Activated T-helper 2 cell treated with anti-CD3 and anti-CD28 coated beads, Interferon-gamma antibody, Interleukin-2, Interleukin-4, amounts not matched to agents 10 μg/mL and 5 μg/mL and 100 μg/mL, durations not matched to agents 14 hours and 24 hours and 36 hours (primary cell): Measurements from ENCODE around the gene FAM98B. TPM values are rescaled to one million over a fixed set of nuclear protein-coding genes. Genes with fewer than 3 reads are reported as not detected.

Source experiments
- DNase-seq: peaks from one replicate; pipeline ENCODE4 v3.0.0; 2021; ENCODE audit warnings: low spot score
- H3K27ac Mint-ChIP-seq: one replicate; pipeline ENCODE4 v1.8.0; 2021; ENCODE audit warnings: mixed read lengths
- H3K27me3 Mint-ChIP-seq: one replicate; pipeline ENCODE4 v1.8.0; 2021; ENCODE audit warnings: low read depth, mixed read lengths
- H3K36me3 Mint-ChIP-seq: one replicate; pipeline ENCODE4 v1.8.0; 2021; ENCODE audit warnings: low read depth, mixed read lengths
- H3K4me1 Mint-ChIP-seq: one replicate; pipeline ENCODE4 v1.8.0; 2021; ENCODE audit warnings: low read depth, mixed read lengths
- H3K4me3 Mint-ChIP-seq: one replicate; pipeline ENCODE4 v1.8.0; 2021; ENCODE audit warnings: low read depth, mild to moderate bottlenecking, moderate library complexity, mixed read lengths
- H3K9me3 Mint-ChIP-seq: one replicate; pipeline ENCODE4 v1.8.0; 2021; ENCODE audit warnings: mixed read lengths
- intact Hi-C: fragments of 100-400 bp; cut with micrococcal nuclease; formaldehyde crosslinking; loops from one replicate; pipeline ENCODE4 v1.15.1; 2023
- total RNA-seq: library from RNA; stranded (reverse); gene quantifications from 2 replicates; pipeline ENCODE4 v1.2.3, GENCODE V29; 2022

FAM98B gene
- total RNA-seq, 1 donor from 2014 or later = 53.9 TPM

DNA sequence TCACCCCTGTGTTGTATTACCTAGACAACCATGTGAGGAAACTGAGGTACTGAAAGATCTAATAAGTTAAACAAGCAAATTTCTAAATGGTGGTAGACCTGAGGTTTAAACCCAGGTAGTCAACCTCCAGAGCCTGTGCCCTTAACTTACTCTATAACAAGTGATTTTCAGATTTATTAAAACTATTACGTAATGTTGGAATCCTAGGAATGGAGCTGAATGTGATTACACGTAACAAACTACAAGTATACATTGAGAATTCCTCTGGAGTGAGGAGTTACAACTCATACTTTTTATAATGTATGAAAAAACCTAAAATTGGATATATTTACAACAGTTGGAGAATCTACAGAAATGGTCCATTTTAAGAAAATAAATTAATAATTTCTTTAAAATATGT is 18.0 kb downstream of the FAM98B start:
- DNase-seq = no peak
- Mint-ChIP-seq H3K4me1 (peaks cover 4% of the 10 kb centered on the region), H3K36me3 (peaks cover 47% of the 10 kb centered on the region), H3K9me3 (no peaks in the 10 kb centered on the region), H3K4me3 (no peak overlapping the region), H3K27me3 (no peaks in the 10 kb centered on the region), H3K27ac (no peak overlapping the region)
- intact Hi-C loops = loop anchor here (5.0 kb wide), 1 partner anchor 90 kb away; the partner anchor contains the start of gene RASGRP1

DNA sequence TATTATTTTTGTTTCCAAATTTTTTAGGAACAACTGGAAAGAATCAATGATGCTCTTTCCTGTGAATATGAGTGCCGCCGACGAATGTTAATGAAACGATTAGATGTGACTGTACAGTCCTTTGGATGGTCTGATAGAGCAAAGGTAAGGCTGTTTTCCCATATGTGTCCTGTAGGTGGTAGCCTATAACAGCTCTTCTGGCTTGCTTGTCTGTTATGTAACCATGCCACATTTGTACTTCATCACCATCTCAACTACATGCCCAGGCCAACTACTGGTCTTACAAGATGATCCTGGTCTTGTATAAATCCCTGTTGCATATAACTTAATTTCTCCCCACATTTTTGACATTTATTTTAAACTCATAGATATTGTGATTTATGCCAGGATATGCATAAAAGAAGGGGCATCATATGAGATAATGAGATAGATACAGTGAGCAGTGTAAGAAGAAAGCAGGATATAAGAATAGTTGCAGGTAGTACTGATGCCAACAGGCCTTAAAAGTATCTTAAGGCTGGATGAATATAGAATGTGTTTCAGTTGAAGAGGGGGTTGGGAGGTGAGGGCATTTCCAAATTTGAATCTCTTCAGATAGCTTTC is 20.3 kb downstream of the FAM98B start:
- H3K9me3 Mint-ChIP-seq = no peaks in the 10 kb centered on the region
- H3K4me3 Mint-ChIP-seq = no peak overlapping the region
- peaks cover 52% of the 10 kb centered on the region for H3K36me3 Mint-ChIP-seq
- no peak overlapping the region for H3K27ac Mint-ChIP-seq
- no peaks in the 10 kb centered on the region for H3K27me3 Mint-ChIP-seq
- H3K4me1 Mint-ChIP-seq = peaks cover 4% of the 10 kb centered on the region
- no peak for DNase-seq
- intact Hi-C loops = loop anchor here (1.0 to 5.0 kb wide), 4 partner anchors 13 to 225 kb away; partner anchors contain the start of gene RASGRP1

DNA sequence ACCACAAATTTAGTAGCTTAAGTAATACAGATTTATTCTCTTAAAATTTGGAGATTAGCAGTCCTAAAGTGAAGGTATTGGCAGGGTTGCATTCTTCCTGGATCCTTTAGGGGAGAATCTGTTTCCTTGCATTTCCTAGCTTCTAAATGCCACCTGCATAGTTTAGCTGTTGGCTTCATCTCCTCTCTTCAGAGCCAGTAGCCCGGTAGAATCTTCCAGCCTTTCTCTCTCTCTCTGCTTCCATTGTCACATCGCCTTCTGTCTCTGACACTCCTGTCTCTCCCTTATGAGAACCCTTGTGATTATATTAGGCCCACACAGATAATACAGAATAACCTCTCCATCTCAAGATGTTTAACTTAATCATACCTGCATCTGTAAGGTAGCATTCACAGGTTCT is 21.4 kb downstream of the FAM98B start:
- Mint-ChIP-seq H3K36me3 (peaks cover 53% of the 10 kb centered on the region), H3K27ac (peak overlapping the region; percentile 1), H3K4me3 (no peak overlapping the region), H3K27me3 (no peaks in the 10 kb centered on the region), H3K9me3 (no peaks in the 10 kb centered on the region), H3K4me1 (peaks cover 6% of the 10 kb centered on the region)
- DNase-seq = no peak
- intact Hi-C loops = no loop called here

DNA sequence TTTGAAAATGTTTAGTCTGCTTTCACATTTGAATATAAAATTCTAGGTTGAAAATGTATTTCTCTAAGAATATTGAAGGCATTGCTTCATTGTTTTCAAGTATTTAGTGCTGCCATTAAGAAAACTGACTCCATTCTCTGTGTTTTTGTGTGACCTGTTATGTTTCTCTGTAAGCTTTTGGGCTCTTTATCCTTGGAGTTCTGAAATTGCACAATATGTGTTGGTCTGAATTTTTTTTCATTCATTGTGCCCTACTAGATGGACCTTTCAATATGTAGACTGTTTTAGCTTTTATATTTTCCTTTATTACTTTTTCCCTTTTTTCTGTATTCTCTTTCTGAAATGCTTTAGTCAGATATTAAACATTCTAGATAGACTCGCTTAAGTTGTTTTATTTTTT is 22.2 kb downstream of the FAM98B start:
- Mint-ChIP-seq H3K9me3 (no peaks in the 10 kb centered on the region), H3K27me3 (no peaks in the 10 kb centered on the region), H3K27ac (peak overlapping the region; percentile 18), H3K4me3 (no peak overlapping the region), H3K4me1 (peaks cover 6% of the 10 kb centered on the region), H3K36me3 (peaks cover 52% of the 10 kb centered on the region)
- DNase-seq = no peak
- intact Hi-C loops = no loop called here

DNA sequence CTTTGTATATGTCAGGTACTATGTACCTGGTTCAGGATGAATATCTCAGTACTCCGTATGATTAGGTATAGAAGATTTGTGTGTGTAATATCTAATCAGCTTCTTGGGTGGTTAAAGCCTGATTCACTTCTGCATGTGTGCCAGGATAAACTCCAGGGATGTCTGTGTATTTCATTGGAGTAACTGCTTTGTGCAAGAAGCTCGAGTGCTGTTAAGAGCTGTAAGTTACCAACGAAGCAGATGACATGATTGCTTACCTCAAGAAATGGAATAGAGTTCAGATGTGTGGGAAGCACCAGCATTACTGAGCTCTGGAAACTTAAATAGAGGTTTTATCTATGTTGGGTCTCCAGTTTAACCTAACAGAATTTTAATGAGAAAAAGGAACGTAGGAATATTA is 23.7 kb downstream of the FAM98B start:
- intact Hi-C loops = no loop called here
- DNase-seq = no peak
- peaks cover 63% of the 10 kb centered on the region for H3K36me3 Mint-ChIP-seq
- H3K27ac Mint-ChIP-seq = no peak overlapping the region
- H3K4me3 Mint-ChIP-seq = no peak overlapping the region
- H3K27me3 Mint-ChIP-seq = no peaks in the 10 kb centered on the region
- H3K9me3 Mint-ChIP-seq = no peaks in the 10 kb centered on the region
- peaks cover 11% of the 10 kb centered on the region for H3K4me1 Mint-ChIP-seq

DNA sequence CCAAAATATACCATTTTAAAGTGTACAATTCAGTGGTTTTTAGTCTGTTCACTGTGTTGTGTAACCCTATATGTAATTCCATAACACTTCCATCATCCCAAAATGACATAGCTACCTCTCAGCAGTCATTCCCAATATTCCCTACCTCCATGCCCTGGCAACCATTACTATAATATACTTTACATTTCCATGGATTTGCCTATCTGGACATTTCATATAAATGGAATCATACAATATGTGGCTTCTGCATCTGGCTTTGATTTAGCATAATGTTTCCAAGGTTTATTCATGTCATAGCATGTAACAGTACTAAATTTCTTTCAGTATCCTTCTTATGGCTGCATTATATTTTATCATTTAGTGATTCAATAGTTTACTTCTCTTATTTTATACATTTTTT is 25.3 kb downstream of the FAM98B start:
- peaks cover 10% of the 10 kb centered on the region for H3K4me1 Mint-ChIP-seq
- H3K27me3 Mint-ChIP-seq = no peaks in the 10 kb centered on the region
- H3K27ac Mint-ChIP-seq = no peak overlapping the region
- intact Hi-C loops = no loop called here
- no peak for DNase-seq
- no peak overlapping the region for H3K4me3 Mint-ChIP-seq
- peaks cover 61% of the 10 kb centered on the region for H3K36me3 Mint-ChIP-seq
- H3K9me3 Mint-ChIP-seq = no peaks in the 10 kb centered on the region

DNA sequence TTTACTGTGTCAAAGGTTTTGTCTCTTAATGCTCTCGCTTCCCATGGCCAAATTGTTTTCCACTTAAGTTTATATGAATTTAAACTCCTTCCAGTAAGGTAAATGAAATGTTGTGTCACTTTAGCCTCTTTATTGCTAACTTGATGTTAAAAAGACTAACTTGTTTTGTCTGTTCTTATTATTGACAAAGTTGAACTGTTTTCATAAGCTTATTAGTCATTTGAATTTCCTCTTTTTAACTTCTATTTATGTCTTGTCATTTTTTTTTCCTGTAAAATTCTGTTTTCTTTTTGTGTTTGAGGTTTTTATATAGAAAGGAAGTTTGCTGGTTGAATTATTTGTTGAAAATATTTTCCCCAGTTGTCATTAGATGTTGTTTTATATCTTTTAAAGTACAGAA is 25.8 kb downstream of the FAM98B start:
- Mint-ChIP-seq H3K27ac (no peak overlapping the region), H3K4me3 (no peak overlapping the region), H3K9me3 (no peaks in the 10 kb centered on the region), H3K36me3 (peaks cover 56% of the 10 kb centered on the region), H3K4me1 (peaks cover 9% of the 10 kb centered on the region), H3K27me3 (no peaks in the 10 kb centered on the region)
- intact Hi-C loops = no loop called here
- no peak for DNase-seq

DNA sequence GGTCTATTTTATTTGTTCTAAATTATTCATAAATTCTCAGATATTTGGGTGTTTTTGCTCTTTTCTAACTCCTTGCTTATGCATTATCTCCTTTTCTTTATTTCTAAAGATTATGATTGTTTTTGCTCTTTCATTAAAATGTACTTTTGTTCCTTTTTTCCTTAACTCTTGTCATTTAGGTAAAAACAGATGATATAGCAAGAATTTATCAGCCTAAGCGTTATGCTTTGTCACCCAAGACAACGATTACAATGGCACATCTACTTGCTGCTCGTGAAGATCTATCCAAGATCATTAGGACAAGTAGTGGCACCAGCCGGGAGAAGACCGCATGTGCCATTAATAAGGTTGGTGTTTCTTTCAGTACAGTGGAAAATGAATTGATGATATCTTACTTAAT is 27.2 kb downstream of the FAM98B start:
- intact Hi-C loops = no loop called here
- Mint-ChIP-seq H3K27me3 (no peaks in the 10 kb centered on the region), H3K36me3 (peaks cover 54% of the 10 kb centered on the region), H3K9me3 (no peaks in the 10 kb centered on the region), H3K4me1 (peaks cover 12% of the 10 kb centered on the region), H3K4me3 (no peak overlapping the region), H3K27ac (no peak overlapping the region)
- DNase-seq = no peak

DNA sequence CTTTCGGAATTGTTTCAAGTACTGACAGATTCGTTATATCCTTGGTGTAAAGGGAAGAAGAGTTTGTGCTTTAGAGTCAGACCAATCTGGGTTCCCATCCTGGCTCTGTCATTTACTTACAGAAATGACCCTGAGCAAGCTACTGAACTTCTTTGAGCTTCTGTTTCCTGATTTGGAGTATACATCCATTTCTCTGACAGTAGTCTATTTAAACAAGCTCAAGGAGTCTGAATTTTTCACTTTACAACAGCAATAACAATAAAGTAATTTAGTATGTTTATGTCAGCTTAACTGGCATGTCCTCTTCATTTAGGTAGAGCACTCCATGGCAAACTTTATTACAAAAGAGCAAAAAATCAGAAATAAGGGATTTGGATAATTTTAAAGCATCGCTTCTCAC is 27.8 kb downstream of the FAM98B start:
- no peaks in the 10 kb centered on the region for H3K27me3 Mint-ChIP-seq
- peaks cover 15% of the 10 kb centered on the region for H3K4me1 Mint-ChIP-seq
- intact Hi-C loops = no loop called here
- no peak overlapping the region for H3K4me3 Mint-ChIP-seq
- peaks cover 50% of the 10 kb centered on the region for H3K36me3 Mint-ChIP-seq
- DNase-seq = no peak
- no peak overlapping the region for H3K27ac Mint-ChIP-seq
- no peaks in the 10 kb centered on the region for H3K9me3 Mint-ChIP-seq

DNA sequence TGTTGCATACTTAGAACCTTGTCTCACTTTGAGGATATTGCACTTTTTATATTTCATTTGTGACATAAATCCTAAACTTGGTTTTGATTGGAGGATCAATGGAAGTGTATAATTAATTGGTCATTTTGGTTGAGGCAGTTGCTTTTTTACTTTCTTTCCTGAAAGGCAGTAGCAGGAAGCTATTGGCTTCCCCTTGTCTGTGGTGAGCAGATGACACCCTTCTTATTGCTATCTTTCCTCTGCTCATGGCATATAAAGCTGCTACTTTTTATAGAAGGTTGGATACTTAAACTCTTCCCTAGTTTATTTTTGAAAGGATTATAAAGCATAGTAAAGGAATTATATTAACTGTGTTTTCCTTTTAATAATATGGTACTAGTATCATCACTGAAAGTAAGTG is 28.6 kb downstream of the FAM98B start:
- no peak for DNase-seq
- intact Hi-C loops = no loop called here
- peaks cover 23% of the 10 kb centered on the region for H3K4me1 Mint-ChIP-seq
- H3K9me3 Mint-ChIP-seq = no peaks in the 10 kb centered on the region
- H3K36me3 Mint-ChIP-seq = peaks cover 51% of the 10 kb centered on the region
- H3K27ac Mint-ChIP-seq = peak overlapping the region; percentile 53
- H3K4me3 Mint-ChIP-seq = no peak overlapping the region
- H3K27me3 Mint-ChIP-seq = no peaks in the 10 kb centered on the region

DNA sequence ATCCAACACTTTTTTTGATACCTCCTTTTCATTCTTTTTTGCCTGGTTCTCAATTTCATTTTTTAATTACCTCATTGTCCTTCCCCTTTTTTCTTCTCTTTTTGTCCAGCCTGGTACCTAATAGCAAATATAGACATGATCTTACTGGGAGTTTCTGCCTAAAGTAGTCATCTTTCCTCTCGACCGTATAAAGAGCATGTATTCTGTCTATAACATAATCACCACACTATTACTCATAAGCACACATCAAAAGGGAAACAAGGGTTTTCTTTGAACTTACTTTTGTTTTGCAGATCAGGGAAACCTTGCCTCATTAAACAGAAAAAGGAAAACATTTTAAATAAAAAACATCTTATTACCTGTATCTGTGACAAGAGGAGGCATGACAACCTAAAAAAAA is 33.0 kb downstream of the FAM98B start:
- Mint-ChIP-seq H3K9me3 (no peaks in the 10 kb centered on the region), H3K27ac (peak overlapping the region; percentile 88), H3K36me3 (peaks cover 62% of the 10 kb centered on the region), H3K4me3 (no peak overlapping the region), H3K4me1 (peaks cover 38% of the 10 kb centered on the region), H3K27me3 (no peaks in the 10 kb centered on the region)
- no peak for DNase-seq
- intact Hi-C loops = loop anchor here (1.0 to 5.0 kb wide), 4 partner anchors 13 to 200 kb away; no protein-coding TSS in a partner anchor

DNA sequence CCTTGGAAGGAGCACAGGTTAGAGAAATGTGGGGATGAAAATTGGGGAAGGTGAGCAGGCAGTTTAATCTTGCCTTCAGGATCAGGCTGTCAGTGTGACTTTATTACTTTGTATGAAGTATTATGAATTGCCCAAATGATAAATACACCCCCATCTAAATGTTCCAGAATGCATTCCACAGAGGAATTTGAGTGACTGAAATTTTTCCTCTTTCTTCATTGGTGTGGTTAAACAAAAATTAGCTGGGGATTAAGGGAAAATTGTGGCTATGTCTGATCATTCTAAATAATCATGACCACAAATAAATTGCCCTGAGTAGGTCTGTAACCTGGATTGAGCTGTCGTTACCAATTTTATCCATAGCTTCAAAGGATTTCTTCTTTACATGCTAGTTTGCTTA is 33.5 kb downstream of the FAM98B start:
- DNase-seq = no peak
- H3K27me3 Mint-ChIP-seq = no peaks in the 10 kb centered on the region
- H3K27ac Mint-ChIP-seq = peak overlapping the region; percentile 88
- H3K36me3 Mint-ChIP-seq = peaks cover 61% of the 10 kb centered on the region
- H3K4me1 Mint-ChIP-seq = peaks cover 39% of the 10 kb centered on the region
- no peak overlapping the region for H3K4me3 Mint-ChIP-seq
- intact Hi-C loops = loop anchor here (1.0 to 5.0 kb wide), 4 partner anchors 13 to 200 kb away; no protein-coding TSS in a partner anchor
- H3K9me3 Mint-ChIP-seq = no peaks in the 10 kb centered on the region

DNA sequence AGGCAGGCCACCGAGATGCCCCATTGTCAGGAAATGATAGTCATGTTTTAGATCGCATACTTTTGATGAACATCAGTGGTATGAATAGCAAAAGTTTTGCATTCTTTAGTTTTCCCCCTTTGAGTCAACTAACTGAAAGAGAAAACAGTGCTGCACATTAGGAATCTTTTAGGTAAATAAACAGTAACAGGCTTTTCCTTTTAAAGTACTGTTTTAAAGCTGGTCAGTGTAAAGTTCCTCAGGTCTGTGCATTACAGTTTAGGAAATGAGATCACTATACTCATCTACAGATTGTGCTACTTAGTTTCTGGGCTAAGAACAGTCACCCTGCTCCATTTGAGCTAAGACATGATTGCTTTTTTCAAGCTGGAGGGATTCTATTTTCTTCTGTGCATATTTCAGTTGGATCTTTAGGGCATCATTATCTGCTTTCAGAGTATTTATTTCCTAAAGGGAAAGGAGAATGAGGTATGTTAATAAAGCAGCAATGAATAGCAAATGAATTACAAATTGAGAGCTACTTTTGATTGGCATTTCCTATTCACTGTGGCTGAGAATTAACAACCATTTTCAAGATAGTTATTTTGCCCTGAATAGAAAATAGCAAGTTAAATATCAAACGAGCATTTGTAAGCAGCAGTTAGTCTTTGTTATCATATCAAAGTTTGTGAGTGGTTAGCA is 36.5 kb downstream of the FAM98B start:
- Mint-ChIP-seq H3K9me3 (no peaks in the 10 kb centered on the region), H3K27ac (peak overlapping the region; percentile 48), H3K36me3 (peaks cover 73% of the 10 kb centered on the region), H3K4me1 (peaks cover 36% of the 10 kb centered on the region), H3K4me3 (no peak overlapping the region), H3K27me3 (no peaks in the 10 kb centered on the region)
- DNase-seq = no peak
- intact Hi-C loops = no loop called here
